ENCODE data around the gene SLC25A36.
"Not testable (repeated sequence)": the region's sequence is repeated elsewhere in the genome, so short reads cannot be mapped to it uniquely, and the experiment has no call there.

Gene SLC25A36

DNA sequence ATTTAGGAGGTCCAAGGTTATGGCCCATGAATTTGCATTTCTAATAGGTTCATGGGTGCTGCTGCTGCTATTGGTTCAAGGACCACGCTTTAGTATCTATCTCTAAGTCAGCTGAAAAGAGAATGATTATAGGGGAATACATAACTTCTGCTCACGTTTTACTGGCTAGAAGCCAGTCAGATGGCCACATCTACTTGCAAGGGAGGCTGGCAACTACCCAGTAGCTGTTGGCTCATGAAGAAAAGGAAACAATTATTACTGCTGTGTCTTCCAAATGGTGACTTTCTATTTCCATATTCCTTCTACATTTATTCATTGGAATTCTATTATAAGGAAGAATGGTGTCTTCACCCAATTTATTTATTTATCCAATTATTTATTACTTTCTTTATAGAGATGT lies 54.2 kb downstream of the SLC25A36 start:
- DNase-seq (ENCODE audit: low spot score) = no peak

GRCh38 chr3:141000027-141000663 lies 58.5 kb downstream of the SLC25A36 start:
- peak; percentile 47 for DNase-seq (ENCODE audit: low spot score)

DNA sequence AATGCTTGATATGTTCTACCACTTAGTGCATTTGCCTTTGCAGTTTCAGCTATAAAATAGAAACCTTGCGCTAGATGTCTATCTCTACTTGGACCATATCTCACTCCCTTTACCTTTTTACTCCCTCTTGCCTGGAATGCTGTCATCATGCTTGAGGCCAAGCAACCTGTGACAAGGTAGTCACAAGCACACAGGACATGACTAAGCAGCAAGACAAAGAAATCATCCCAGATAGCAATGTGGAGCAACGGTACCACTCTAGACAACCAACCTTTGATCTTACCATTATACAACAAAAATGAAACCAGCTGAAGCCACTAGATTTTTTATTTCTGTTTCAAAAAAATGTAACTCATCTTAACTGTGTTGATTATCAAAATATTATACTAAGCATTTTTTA lies 59.0 kb downstream of the SLC25A36 start:
- DNase-seq (ENCODE audit: low spot score) = no peak

GRCh38 chr3:141006344-141006743 lies 64.7 kb downstream of the SLC25A36 start:
- no peak for DNase-seq (ENCODE audit: low spot score)

GRCh38 chr3:141009496-141009895 lies 67.9 kb downstream of the SLC25A36 start:
- DNase-seq (ENCODE audit: low spot score) = no peak

GRCh38 chr3:141011232-141011996 lies 69.8 kb downstream of the SLC25A36 start:
- DNase-seq (ENCODE audit: low spot score) = peak; percentile 30

- DNase-seq (ENCODE audit: low spot score) = no peak
Observed at GRCh38 chr3:141011997-141012262, 70.3 kb downstream of the SLC25A36 start.

- DNase-seq (ENCODE audit: low spot score) = no peak
Observed at GRCh38 chr3:141012571-141012970, 70.9 kb downstream of the SLC25A36 start.

DNA sequence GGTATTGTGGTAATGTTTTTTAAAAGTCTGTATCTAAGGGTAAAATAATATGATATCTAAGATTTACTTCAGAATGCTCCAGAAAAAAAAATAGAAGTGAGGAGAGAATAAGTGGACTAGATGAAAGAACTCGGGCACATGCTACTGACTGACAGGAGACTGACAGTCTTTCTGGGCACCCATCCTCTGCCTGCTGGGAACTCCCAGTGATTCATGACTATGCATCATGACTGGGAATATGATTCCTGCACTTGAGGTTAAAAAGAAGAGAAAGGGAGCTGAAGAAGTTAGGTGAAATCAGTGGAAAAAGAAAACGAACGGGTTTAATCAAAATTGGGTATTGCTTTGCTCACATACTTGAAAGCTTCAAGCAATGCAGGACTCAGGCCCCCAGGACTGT lies 73.8 kb downstream of the SLC25A36 start:
- DNase-seq (ENCODE audit: low spot score) = no peak

DNA sequence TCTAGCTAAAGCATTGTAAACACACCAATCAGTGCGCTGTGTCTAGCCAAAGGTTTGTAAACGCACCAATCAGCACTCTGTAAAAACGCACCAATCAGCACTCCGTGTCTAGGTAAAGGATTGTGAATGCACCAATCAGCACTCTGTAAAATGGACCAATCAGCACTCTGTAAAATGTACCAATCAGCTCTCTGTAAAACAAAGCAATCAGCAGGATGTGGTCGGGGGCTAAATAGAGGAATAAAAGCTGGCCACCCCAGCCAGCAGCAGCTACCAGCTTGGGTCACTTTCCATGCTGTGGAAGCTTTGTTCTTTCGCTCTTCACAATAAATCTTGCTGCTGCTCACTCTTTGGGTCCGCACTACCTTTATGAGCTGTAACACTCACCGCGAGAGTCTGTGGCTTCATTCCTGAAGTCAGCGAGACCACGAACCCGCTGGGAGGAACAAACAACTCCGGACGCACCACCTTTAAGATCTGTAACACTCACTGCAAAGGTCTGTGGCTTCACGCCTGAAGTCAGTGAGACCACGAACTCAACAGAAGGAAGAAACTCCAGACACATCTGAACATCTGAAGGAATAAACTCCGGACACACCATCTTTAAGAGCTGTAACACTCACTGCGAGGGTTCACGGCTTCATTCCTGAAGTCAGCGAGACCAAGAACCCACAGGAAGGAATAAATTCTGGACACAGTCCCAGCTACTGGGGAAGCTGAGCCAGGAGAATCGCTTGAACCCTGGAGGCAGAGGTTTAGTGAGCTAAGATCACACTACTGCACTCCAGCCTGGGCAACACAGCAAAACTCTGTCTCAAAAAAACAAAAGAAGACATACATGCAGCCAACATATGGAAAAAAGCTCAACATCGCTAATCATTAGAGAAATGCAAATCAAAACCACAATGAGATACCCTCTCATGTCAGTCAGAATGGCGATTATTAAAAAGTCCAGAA lies 76.0 kb downstream of the SLC25A36 start:
- DNase-seq (ENCODE audit: low spot score) = not testable (repeated sequence)

- no peak for DNase-seq (ENCODE audit: low spot score)
Observed at GRCh38 chr3:141019244-141019643, 77.6 kb downstream of the SLC25A36 start.

DNA sequence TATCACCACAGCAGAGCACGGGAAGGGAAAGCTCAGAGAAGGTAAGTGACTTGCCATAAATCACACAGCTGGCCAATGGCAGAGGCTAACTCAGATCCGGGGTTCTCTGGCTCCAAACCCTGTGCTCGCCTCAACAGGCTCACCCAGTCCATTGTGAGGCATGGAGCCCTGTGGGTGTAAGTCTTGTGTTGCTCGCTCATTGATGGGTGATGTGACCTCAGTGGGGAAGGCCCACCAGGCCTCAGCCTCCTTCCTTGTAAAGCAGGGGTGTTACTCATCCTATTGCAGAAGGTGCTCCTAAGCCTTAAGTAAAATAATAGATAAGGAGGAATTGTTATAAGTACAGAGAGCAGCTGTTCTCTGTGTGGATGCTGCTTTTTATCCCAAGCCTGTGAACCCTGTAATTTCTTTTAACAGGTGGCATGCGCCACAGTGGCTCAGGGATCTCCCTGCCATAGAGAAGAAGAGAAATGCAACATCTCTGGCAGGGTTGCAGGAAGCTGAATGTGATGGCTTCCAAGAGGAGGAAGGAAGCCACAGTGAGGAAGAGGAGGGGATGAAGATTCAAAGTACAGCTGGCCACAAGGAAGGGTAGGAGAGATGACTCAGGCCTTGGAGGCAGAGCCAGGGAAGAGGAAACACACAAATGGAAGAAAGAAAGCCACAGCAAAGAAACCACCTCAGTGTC lies 78.7 kb downstream of the SLC25A36 start:
- DNase-seq (ENCODE audit: low spot score) = no peak

GRCh38 chr3:141021261-141021660 lies 79.6 kb downstream of the SLC25A36 start:
- DNase-seq (ENCODE audit: low spot score) = no peak
